ENCODE data around the gene SLC5A5.

The SLC5A5 gene

GRCh38 chr19:17932485-17933338 is 61.0 kb downstream of the SLC5A5 start, which contains the start of gene CCDC124:
Gene CCDC124, plus strand, starts transcription at chr19:17933015. Its CDS starts 3,406 bp downstream, at chr19:17936421.
- H3K27ac ChIP-seq: peak within 1 kb of the TSS; percentile 87
- peak; percentile 99 for TF ChIP-seq CTCF (conservative IDR thresholded peaks at IDR 0.05)

- no peak for TF ChIP-seq CTCF (conservative IDR thresholded peaks at IDR 0.05)
- peak overlapping the region; percentile 87; the same call in 1 of the 2 replicates for H3K27ac ChIP-seq
These were observed 61.8 kb downstream of the SLC5A5 start for GRCh38 chr19:17933414-17934129.

- TF ChIP-seq CTCF (conservative IDR thresholded peaks at IDR 0.05): no peak
- H3K27ac ChIP-seq: no peak overlapping the region
These were observed 64.6 kb downstream of the SLC5A5 start for GRCh38 chr19:17936379-17936778.

- H3K27ac ChIP-seq: no peak overlapping the region
- TF ChIP-seq CTCF (conservative IDR thresholded peaks at IDR 0.05): no peak
These were observed 65.7 kb downstream of the SLC5A5 start for GRCh38 chr19:17937371-17937900.

GRCh38 chr19:17938092-17938845 is 66.5 kb downstream of the SLC5A5 start:
- TF ChIP-seq CTCF (conservative IDR thresholded peaks at IDR 0.05): peak; percentile 98
- no peak overlapping the region for H3K27ac ChIP-seq

GRCh38 chr19:17942181-17942580 is 70.4 kb downstream of the SLC5A5 start:
- no peak overlapping the region for H3K27ac ChIP-seq

More at GRCh38 chr19:17942181-17942580, 70.4 kb downstream of the SLC5A5 start:
- no peak for TF ChIP-seq CTCF (conservative IDR thresholded peaks at IDR 0.05)
